IPS-18a (cell line): ENCODE measurements around the gene PHLDB3.
"Not testable (repeated sequence)": the region's sequence is repeated elsewhere in the genome, so short reads cannot be mapped to it uniquely, and the experiment has no call there.

ENCODE experiments used
- H3K27ac ChIP-seq: one replicate; pipeline ENCODE4 v1.5.1; 2013; ENCODE audit warnings: low read length
- H3K27me3 ChIP-seq: one replicate; pipeline ENCODE4 v1.6.1; 2013; ENCODE audit warnings: mild to moderate bottlenecking, low read length; ENCODE audit not compliant: control insufficient read depth, insufficient read depth
- H3K36me3 ChIP-seq: one replicate; pipeline ENCODE4 v1.6.1; 2013; ENCODE audit warnings: low read depth, low read length; ENCODE audit not compliant: control insufficient read depth
- H3K4me1 ChIP-seq: one replicate; pipeline ENCODE4 v1.6.1; 2013; ENCODE audit warnings: low read depth, low read length; ENCODE audit not compliant: control insufficient read depth
- H3K4me3 ChIP-seq: one replicate; pipeline ENCODE4 v1.5.1; 2013; ENCODE audit warnings: low read length
- H3K9ac ChIP-seq: one replicate; pipeline ENCODE4 v1.6.1; 2013; ENCODE audit warnings: mild to moderate bottlenecking, low read length, moderate library complexity
- H3K9me3 ChIP-seq: one replicate; pipeline ENCODE4 v1.6.1; 2013; ENCODE audit warnings: low read depth, low read length; ENCODE audit not compliant: control insufficient read depth

The PHLDB3 gene

DNA sequence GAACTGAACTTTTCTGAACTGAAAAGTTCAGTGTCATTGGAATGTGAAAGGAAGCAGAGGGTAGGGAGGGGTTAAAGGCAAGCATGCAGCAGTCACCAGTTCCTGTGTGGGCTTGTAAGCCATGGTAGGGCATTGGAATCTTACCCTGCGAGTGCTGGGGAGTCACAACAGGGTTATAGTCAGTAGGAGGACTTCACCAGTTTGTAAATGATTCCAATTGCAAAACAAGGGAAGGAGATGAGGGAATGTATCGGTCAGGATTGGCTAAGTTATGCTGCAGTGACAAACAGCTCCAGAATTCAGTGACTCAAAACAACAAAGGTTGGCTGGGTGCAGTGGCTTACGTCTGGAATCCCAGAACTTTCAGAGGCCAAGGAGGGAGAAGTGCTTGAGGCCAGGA, 52.0 kb downstream of the PHLDB3 start:
- no peak overlapping the region for H3K9ac ChIP-seq
- no peak overlapping the region for H3K27ac ChIP-seq
- H3K4me3 ChIP-seq = no peak overlapping the region
- H3K36me3 ChIP-seq = no peaks in the 10 kb centered on the region
- no peaks in the 10 kb centered on the region for H3K4me1 ChIP-seq
- no peaks in the 10 kb centered on the region for H3K27me3 ChIP-seq
- no peaks in the 10 kb centered on the region for H3K9me3 ChIP-seq

DNA sequence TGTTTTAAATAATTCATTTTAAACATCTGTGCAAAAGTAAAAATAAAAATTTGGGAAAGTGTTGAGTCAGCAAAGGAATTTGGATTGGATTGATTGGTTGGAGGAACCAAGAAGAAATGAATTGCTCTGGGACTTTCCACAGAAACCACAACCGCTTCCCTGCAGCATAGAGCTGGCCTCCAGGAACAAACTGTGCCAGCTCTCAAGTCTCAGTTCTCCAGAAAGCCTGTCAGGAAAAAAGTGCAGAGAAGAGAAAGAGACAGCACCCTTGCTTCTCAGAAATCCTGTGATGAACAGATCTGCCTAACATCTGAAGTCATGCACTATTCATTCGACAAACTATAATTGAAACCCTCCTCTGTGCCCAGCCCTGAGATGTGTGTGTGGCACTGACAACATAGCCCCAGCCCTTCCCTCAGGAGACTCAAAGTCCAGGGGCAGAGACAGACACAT, 54.0 kb downstream of the PHLDB3 start:
- Histone ChIP-seq H3K27ac (no peak overlapping the region), H3K4me1 (no peaks in the 10 kb centered on the region), H3K9ac (no peak overlapping the region), H3K9me3 (no peaks in the 10 kb centered on the region), H3K4me3 (no peak overlapping the region), H3K36me3 (no peaks in the 10 kb centered on the region), H3K27me3 (no peaks in the 10 kb centered on the region)

DNA sequence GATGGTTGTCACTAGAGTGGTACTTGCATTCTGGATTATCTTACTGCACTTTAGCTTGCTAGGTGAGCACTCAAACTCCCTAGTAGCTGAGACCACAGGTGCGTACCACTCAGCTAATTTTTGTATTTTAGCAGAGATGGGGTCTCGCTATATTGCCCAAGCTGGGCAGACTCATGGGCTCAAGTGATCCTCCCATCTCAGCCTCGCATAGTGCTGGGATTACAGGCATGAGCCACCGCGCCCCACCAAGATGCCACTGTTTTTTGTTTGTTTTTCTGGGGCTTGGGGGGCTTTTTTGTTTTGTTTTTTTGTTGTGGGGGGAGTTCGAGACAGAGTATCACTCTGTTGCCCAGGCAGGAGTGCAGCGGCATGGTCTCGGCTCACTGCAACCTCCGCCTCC, 56.9 kb downstream of the PHLDB3 start:
- no peaks in the 10 kb centered on the region for H3K27me3 ChIP-seq
- no peak overlapping the region for H3K4me3 ChIP-seq
- no peaks in the 10 kb centered on the region for H3K36me3 ChIP-seq
- H3K27ac ChIP-seq = no peak overlapping the region
- H3K4me1 ChIP-seq = no peaks in the 10 kb centered on the region
- no peaks in the 10 kb centered on the region for H3K9me3 ChIP-seq
- H3K9ac ChIP-seq = no peak overlapping the region

DNA sequence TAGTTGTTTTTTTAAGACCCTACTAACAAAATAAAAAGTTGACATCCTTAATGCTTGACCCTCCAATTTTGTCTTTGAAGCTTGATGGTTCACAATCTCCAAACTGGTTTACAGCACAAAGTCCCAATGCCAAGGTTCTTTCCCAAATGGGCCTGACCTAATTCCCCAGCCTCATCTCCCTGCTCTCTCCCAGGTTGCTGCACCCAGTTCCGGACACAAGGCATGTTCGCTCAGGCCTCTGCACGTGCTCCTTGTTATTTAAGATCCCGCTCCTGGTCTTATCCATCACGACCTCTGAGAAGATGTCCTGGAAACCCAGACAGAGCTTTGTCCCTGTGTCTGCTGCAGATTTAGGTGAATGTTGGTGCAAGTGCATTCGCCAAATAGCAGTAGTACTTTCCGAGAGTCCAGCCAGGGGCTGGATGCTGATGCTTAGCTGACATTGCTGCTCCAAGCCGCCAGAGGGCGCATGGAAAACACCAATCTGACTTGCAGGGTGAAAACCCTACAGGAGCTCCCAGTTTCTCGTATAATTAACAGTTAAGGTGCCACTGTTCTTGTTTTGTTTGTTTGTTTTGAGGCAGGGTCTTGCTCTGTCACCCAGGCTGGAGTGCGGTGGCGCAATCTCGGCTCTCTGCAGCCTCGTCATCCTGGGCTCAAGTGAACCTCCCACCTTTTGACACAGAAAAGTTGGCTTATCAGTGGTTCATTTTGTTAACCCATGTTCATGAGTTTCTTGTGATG, 57.6 kb downstream of the PHLDB3 start:
- no peaks in the 10 kb centered on the region for H3K27me3 ChIP-seq
- H3K4me1 ChIP-seq = no peaks in the 10 kb centered on the region
- H3K36me3 ChIP-seq = no peaks in the 10 kb centered on the region
- no peaks in the 10 kb centered on the region for H3K9me3 ChIP-seq
- no peak overlapping the region for H3K4me3 ChIP-seq
- no peak overlapping the region for H3K9ac ChIP-seq
- H3K27ac ChIP-seq = no peak overlapping the region

DNA sequence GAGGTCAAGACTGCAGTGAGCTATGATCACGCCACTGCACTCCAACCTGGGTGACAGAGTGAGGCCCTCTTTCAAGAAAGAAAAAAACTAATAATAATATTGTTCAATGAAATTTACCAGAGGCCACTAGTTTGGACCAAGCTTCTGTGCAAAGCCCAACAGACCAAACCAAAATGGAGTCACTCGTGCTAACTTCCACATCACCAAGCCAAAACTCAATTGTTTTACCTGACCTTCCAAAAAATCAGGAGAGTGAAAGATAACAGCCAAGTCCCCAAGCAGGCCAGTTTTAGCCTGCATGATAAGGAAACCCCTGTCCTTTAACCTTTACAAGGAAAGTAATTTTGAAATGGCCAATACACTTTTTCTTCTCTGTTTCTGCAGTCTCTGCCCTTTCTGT, 59.1 kb downstream of the PHLDB3 start:
- Histone ChIP-seq H3K36me3 (no peaks in the 10 kb centered on the region), H3K9ac (no peak overlapping the region), H3K27ac (no peak overlapping the region), H3K4me3 (no peak overlapping the region), H3K4me1 (no peaks in the 10 kb centered on the region), H3K27me3 (no peaks in the 10 kb centered on the region), H3K9me3 (no peaks in the 10 kb centered on the region)

DNA sequence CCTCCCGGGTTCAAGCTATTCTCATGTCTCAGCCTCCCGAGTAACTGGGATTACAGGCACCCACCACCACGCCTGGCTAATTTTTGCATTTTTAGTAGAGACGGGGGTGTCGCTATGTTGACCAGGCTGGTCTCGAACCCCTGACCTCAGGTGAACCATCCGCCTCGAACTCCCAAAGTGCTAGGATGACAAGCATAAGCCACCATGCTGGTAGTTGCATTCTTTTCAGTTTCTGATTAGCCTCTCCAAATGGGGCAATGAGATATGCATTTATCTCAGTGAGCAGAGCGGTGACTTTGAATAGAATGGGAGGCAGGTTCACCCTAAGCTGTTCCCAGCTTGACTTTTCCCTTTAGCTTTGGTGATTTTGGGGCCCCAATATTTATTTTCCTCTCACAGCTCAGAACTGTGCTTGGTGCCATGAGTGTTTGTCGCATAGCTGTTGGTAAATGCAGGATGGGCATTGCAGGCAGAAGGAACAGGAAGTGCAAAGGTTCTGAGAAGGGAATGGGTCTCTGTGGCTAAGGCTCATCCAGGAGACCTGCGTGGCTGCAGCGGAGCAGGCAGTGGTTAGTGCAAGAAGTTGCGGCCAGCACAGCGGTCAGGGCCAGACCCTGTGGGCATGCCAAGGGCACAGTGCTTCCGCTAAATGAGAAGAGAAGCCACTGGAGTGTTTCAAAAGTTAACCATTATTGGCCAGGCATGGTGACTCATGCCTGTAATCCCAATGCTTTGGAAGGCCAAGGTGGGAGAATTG, 59.8 kb downstream of the PHLDB3 start:
- H3K9ac ChIP-seq = no peak overlapping the region
- no peaks in the 10 kb centered on the region for H3K4me1 ChIP-seq
- no peaks in the 10 kb centered on the region for H3K9me3 ChIP-seq
- no peak overlapping the region for H3K4me3 ChIP-seq
- H3K36me3 ChIP-seq = no peaks in the 10 kb centered on the region
- H3K27me3 ChIP-seq = no peaks in the 10 kb centered on the region
- no peak overlapping the region for H3K27ac ChIP-seq

DNA sequence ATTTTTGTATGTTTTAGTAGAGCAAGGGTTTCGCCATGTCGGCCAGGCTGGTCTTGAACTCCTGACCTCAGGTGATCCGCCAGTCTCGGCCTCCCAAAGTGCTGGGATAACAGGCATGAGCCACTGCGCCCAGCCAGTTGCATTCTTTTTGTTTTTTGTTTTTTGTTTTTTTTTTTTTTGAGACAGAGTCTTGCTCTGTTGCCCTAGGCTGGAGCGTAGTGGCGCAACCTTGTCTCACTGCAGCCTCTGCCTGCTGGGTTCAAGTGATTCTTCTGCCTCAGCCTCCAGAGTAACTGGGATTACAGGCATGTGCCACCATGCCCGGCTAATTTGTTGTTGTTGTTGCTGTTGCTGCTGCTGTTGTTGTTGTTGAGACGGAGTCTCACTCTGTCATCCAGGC, 60.5 kb downstream of the PHLDB3 start:
- H3K36me3 ChIP-seq, H3K4me3 ChIP-seq, H3K9me3 ChIP-seq, H3K27me3 ChIP-seq, H3K27ac ChIP-seq, H3K4me1 ChIP-seq, H3K9ac ChIP-seq: not testable (repeated sequence)

DNA sequence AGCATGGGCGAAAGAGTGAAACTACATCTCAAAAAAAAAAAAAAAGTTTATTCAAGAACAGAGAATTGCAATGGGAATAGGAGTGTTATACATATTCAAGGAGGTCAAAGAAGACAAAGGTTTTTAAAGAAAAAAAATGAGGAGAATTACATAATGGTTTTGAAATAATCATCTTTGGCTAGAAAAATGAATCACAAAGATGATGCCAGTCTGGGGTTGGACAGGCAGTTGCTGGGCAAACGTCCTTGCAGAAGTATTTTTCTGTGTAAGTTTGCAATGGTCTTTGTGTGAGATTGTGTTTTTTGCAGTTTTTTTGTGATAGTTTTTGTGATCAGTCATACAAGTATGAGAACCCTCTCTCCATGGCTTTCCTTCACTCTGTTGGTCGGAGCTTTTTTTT, 62.8 kb downstream of the PHLDB3 start:
- Histone ChIP-seq H3K36me3 (no peaks in the 10 kb centered on the region), H3K9me3 (no peaks in the 10 kb centered on the region), H3K27me3 (no peaks in the 10 kb centered on the region), H3K4me3 (no peak overlapping the region), H3K9ac (no peak overlapping the region), H3K27ac (no peak overlapping the region), H3K4me1 (no peaks in the 10 kb centered on the region)

DNA sequence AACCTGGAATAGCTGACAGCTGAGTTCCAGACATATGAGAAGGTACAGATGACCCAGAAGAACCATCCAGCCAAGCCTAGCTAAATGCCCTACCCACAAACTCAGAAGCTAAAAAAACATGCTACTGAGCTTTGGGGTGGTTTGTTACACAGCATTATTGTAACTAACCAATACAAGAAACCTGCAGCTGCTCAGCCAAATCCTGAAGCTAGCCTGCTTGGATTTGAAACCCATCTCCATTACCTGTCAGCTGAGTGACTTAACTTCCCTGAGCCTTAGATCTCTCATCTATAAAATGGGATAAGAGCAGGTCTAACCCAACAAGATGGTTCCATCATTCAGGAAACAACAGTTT, 64.9 kb downstream of the PHLDB3 start:
- no peak overlapping the region for H3K4me3 ChIP-seq
- no peaks in the 10 kb centered on the region for H3K9me3 ChIP-seq
- no peak overlapping the region for H3K27ac ChIP-seq
- H3K27me3 ChIP-seq = no peaks in the 10 kb centered on the region
- no peak overlapping the region for H3K9ac ChIP-seq
- no peaks in the 10 kb centered on the region for H3K4me1 ChIP-seq
- H3K36me3 ChIP-seq = no peaks in the 10 kb centered on the region

DNA sequence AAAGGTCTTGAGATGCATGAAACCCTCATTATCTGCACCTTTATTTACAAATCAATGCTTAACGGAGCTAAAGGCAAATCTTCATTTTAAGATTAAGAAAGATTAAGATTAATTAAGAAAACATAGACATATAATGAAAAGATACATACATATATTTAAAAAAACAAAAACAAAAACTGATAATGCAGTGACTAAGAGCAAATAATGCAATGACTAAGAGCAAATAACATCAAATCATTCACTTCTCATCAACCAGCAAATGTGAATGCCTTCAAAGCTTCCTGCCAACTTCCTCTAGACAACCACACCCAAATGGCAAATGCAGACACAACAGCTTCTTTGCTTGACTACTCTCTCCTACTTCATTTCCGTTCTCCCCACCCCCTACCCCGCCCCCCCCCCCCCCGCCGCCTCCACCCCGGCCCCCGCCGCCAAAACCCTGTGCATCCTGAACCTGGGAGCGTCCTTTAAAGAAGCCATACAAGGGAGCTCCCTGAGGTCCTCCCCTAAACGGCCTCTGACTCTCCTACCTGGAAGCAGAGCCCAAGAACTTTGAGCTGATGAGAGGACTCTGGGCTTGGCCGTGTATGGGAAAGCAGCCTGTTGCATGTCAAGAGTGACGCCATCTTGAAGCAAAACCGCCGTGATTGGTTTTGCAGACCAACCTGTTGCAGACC, 65.4 kb downstream of the PHLDB3 start:
- H3K9ac ChIP-seq = no peak overlapping the region
- no peak overlapping the region for H3K27ac ChIP-seq
- H3K9me3 ChIP-seq = no peaks in the 10 kb centered on the region
- H3K36me3 ChIP-seq = no peaks in the 10 kb centered on the region
- no peak overlapping the region for H3K4me3 ChIP-seq
- no peaks in the 10 kb centered on the region for H3K27me3 ChIP-seq
- H3K4me1 ChIP-seq = no peaks in the 10 kb centered on the region

DNA sequence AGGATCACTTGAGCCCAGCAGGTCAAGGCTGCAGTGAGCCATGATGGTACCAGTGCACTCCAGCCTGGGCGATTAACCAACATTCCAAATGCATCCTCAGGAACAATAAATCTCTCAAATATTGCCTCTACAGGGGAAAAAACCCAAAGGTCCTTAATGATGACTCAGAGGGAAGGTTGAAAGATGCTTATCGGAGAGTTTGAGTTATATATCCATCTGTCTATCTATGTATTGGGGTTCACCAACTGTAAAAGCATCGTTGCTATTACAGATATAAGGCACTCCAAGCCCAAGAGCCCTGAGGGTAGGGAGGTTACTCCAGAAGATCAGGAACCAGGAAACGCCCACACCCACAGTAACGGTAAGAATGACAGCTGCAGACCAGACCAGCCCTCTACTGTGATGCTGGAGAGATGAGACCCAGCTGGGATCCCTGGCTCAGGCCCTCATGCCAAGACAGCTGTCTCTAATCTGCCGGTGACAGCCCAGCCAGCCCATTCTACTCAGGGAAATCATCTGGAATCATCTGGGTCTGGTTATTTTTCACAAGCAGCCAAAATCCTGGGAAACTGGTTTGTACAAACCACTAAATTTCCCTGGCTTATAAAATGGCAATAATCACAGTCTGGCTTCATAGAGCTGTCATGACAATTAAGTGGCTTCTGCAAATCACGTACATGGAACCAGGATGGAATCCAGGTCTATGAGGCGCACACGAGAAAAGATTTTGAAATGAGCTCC, 66.1 kb downstream of the PHLDB3 start:
- Histone ChIP-seq H3K9me3 (no peaks in the 10 kb centered on the region), H3K9ac (no peak overlapping the region), H3K4me1 (no peaks in the 10 kb centered on the region), H3K36me3 (no peaks in the 10 kb centered on the region), H3K4me3 (no peak overlapping the region), H3K27ac (no peak overlapping the region), H3K27me3 (no peaks in the 10 kb centered on the region)
